Epithelial cell of alveolus of lung (primary cell): ENCODE results near the gene HLA-G. TPM values are rescaled to one million over a fixed set of nuclear protein-coding genes. Genes with fewer than 3 reads are reported as not detected.

Experiments
- total RNA-seq: library from RNA; depleted of rRNA; stranded (reverse); fragments of >200 nt; gene quantifications from 2 replicates; pipeline ENCODE4 v1.2.1, GENCODE V29; 2015

Gene HLA-G
- total RNA-seq, result 0.91 TPM in 1 of 2 replicates, not detected in the other

GRCh38 chr6:29827579-29828470 is at the start of gene HLA-G:
TSS of gene HLA-G (plus strand) at chr6:29827825. CDS start at chr6:29827845, 20 bp downstream.

Other genes starting within 250 kb of the HLA-G start
- gene OR2H2, start 242.7 kb upstream of the HLA-G start, total RNA-seq, result not detected in 2 replicates
- 4.0 and 12.3 TPM in 2 replicates for gene GABBR1, start 194.6 kb upstream of the HLA-G start, total RNA-seq
- not detected in 2 replicates for gene MOG, start 170.7 kb upstream of the HLA-G start, total RNA-seq
- gene ZFP57, start 146.7 kb upstream of the HLA-G start, total RNA-seq, result 0.65 TPM in 1 of 2 replicates, not detected in the other
- gene HLA-F, start 104.4 kb upstream of the HLA-G start, total RNA-seq, result 0.16 and 3.4 TPM in 2 replicates
- gene HLA-A, start 114.7 kb downstream of the HLA-G start, total RNA-seq, result 626 and 755 TPM in 2 replicates
- gene POLR1H, start 233.4 kb downstream of the HLA-G start, total RNA-seq, result 25.7 and 51.3 TPM in 2 replicates
- gene PPP1R11, start 239.4 kb downstream of the HLA-G start, total RNA-seq, result 32.4 and 42.3 TPM in 2 replicates
- gene RNF39, start 247.9 kb downstream of the HLA-G start, total RNA-seq, result not detected in 2 replicates